ENCODE data around the gene IL13. TPM values are rescaled to one million over a fixed set of nuclear protein-coding genes. Genes with fewer than 3 reads are reported as not detected.
"Not testable (repeated sequence)": the region's sequence is repeated elsewhere in the genome, so short reads cannot be mapped to it uniquely, and the experiment has no call there.

The IL13 gene
- total RNA-seq, 1 experiment from 2014 or later: not detected

GRCh38 chr5:132688536-132689339 lies 30.8 kb downstream of the IL13 start:
- Mint-ChIP-seq H3K36me3 (ENCODE audit: insufficient read depth, unreplicated experiment) (peaks cover 6% of the 10 kb centered on the region), H3K9me3 (ENCODE audit: unreplicated experiment) (no peaks in the 10 kb centered on the region), H3K27ac (ENCODE audit: unreplicated experiment) (no peak overlapping the region), H3K4me3 (ENCODE audit: unreplicated experiment) (no peak overlapping the region), H3K27me3 (ENCODE audit: insufficient read depth, unreplicated experiment) (no peaks in the 10 kb centered on the region), H3K4me1 (ENCODE audit: low read depth, unreplicated experiment) (peaks cover 9% of the 10 kb centered on the region)
- CTCF ChIA-PET: no interaction called here
- intact Hi-C loops (cut with micrococcal nuclease; ENCODE audit: unreplicated experiment): no loop called here
- Histone ChIP-seq H3K4me3 (ENCODE audit: low read depth, low read length) (no peak overlapping the region), H3K9me3 (no peaks in the 10 kb centered on the region), H3K4me1 (peaks cover 7% of the 10 kb centered on the region), H3K27me3 (replicated peaks; ENCODE audit: control insufficient read depth, insufficient read depth, low read length) (no peaks in the 10 kb centered on the region), H3K36me3 (ENCODE audit: control insufficient read depth, insufficient read depth, low read length) (no peaks in the 10 kb centered on the region)
- DNase-seq: no peak
- no TSS peak for BruUV-seq (replicated peaks)
- no peak for TF ChIP-seq CTCF (IDR thresholded peaks at IDR 0.05; ENCODE audit: insufficient read depth in 1 of 2, low read depth in 1 of 2, low read length in 1 of 2, severe bottlenecking in 1 of 2, unreplicated experiment in 1 of 2)
- POLR2A ChIA-PET: no interaction called here

- Mint-ChIP-seq H3K27ac (ENCODE audit: unreplicated experiment) (no peak overlapping the region), H3K36me3 (ENCODE audit: insufficient read depth, unreplicated experiment) (peaks cover 6% of the 10 kb centered on the region), H3K27me3 (ENCODE audit: insufficient read depth, unreplicated experiment) (no peaks in the 10 kb centered on the region), H3K4me3 (ENCODE audit: unreplicated experiment) (no peak overlapping the region), H3K4me1 (ENCODE audit: low read depth, unreplicated experiment) (peaks cover 9% of the 10 kb centered on the region), H3K9me3 (ENCODE audit: unreplicated experiment) (no peaks in the 10 kb centered on the region)
- BruUV-seq (replicated peaks): no TSS peak
- intact Hi-C loops (cut with micrococcal nuclease; ENCODE audit: unreplicated experiment): no loop called here
- Histone ChIP-seq H3K4me1 (peaks cover 7% of the 10 kb centered on the region), H3K27me3 (replicated peaks; ENCODE audit: control insufficient read depth, insufficient read depth, low read length) (no peaks in the 10 kb centered on the region), H3K4me3 (ENCODE audit: low read depth, low read length) (no peak overlapping the region), H3K9me3 (no peaks in the 10 kb centered on the region), H3K36me3 (ENCODE audit: control insufficient read depth, insufficient read depth, low read length) (no peaks in the 10 kb centered on the region)
- no peak for DNase-seq
- ChIA-PET POLR2A (no interaction called here), CTCF (no interaction called here)
- no peak for TF ChIP-seq CTCF (IDR thresholded peaks at IDR 0.05; ENCODE audit: insufficient read depth in 1 of 2, low read depth in 1 of 2, low read length in 1 of 2, severe bottlenecking in 1 of 2, unreplicated experiment in 1 of 2)
Measured at GRCh38 chr5:132689513-132689912, 31.5 kb downstream of the IL13 start.

- Mint-ChIP-seq H3K27me3 (ENCODE audit: insufficient read depth, unreplicated experiment) (no peaks in the 10 kb centered on the region), H3K4me1 (ENCODE audit: low read depth, unreplicated experiment) (peaks cover 9% of the 10 kb centered on the region), H3K4me3 (ENCODE audit: unreplicated experiment) (no peak overlapping the region), H3K36me3 (ENCODE audit: insufficient read depth, unreplicated experiment) (peaks cover 6% of the 10 kb centered on the region), H3K9me3 (ENCODE audit: unreplicated experiment) (no peaks in the 10 kb centered on the region), H3K27ac (ENCODE audit: unreplicated experiment) (no peak overlapping the region)
- H3K27me3 ChIP-seq (replicated peaks; ENCODE audit: control insufficient read depth, insufficient read depth, low read length): no peaks in the 10 kb centered on the region
- intact Hi-C loops (cut with micrococcal nuclease; ENCODE audit: unreplicated experiment): no loop called here
- TF ChIP-seq CTCF (IDR thresholded peaks at IDR 0.05; ENCODE audit: insufficient read depth in 1 of 2, low read depth in 1 of 2, low read length in 1 of 2, severe bottlenecking in 1 of 2, unreplicated experiment in 1 of 2): no peak
- POLR2A ChIA-PET: no interaction called here
- H3K9me3 ChIP-seq: no peaks in the 10 kb centered on the region
- BruUV-seq (replicated peaks): no TSS peak
- H3K4me3 ChIP-seq (ENCODE audit: low read depth, low read length): no peak overlapping the region
- no peak for DNase-seq
- CTCF ChIA-PET: no interaction called here
- no peaks in the 10 kb centered on the region for H3K36me3 ChIP-seq (ENCODE audit: control insufficient read depth, insufficient read depth, low read length)
- H3K4me1 ChIP-seq: peaks cover 7% of the 10 kb centered on the region
Measured at GRCh38 chr5:132690156-132690555, 32.2 kb downstream of the IL13 start.

GRCh38 chr5:132691755-132692631 lies 34.0 kb downstream of the IL13 start:
- H3K4me1 ChIP-seq; intact Hi-C loops (cut with micrococcal nuclease; ENCODE audit: unreplicated experiment); H3K27me3 ChIP-seq (replicated peaks; ENCODE audit: control insufficient read depth, insufficient read depth, low read length); H3K9me3 Mint-ChIP-seq (ENCODE audit: unreplicated experiment); H3K4me3 ChIP-seq (ENCODE audit: low read depth, low read length); H3K9me3 ChIP-seq; CTCF ChIA-PET; DNase-seq; POLR2A ChIA-PET; H3K27ac Mint-ChIP-seq (ENCODE audit: unreplicated experiment); BruUV-seq (replicated peaks); H3K36me3 ChIP-seq (ENCODE audit: control insufficient read depth, insufficient read depth, low read length); H3K4me1 Mint-ChIP-seq (ENCODE audit: low read depth, unreplicated experiment); H3K4me3 Mint-ChIP-seq (ENCODE audit: unreplicated experiment); H3K27me3 Mint-ChIP-seq (ENCODE audit: insufficient read depth, unreplicated experiment); H3K36me3 Mint-ChIP-seq (ENCODE audit: insufficient read depth, unreplicated experiment): not testable (repeated sequence)

All from Caco-2 (cell line).